NCI-H2227 treated with DMSO at 0.1 percent for 48 hours (cell line): ENCODE results near the gene ADD2.
A peak's percentile ranks its signal among the peaks of the same experiment; 100 is the strongest.
"Not testable (repeated sequence)": the region's sequence is repeated elsewhere in the genome, so short reads cannot be mapped to it uniquely, and the experiment has no call there.

ENCODE experiments used
- DNase-seq: peaks from one replicate; lab custom pipeline; 2025; lab: John Stamatoyannopoulos, UW

The ADD2 gene

GRCh38 chr2:70767699-70768589 lies at the start of gene ADD2:
Gene ADD2, minus strand, starts transcription at chr2:70768200. Its CDS starts 61,792 bp downstream, at chr2:70706408.
- DNase-seq: peak; percentile 76

GRCh38 chr2:70817284-70817954 lies 49.4 kb upstream of the ADD2 start:
- DNase-seq: no peak

- DNase-seq: no peak
Measured at GRCh38 chr2:70816726-70817125, 48.7 kb upstream of the ADD2 start.

GRCh38 chr2:70808983-70809958 lies 41.3 kb upstream of the ADD2 start:
- no peak for DNase-seq

- no peak for DNase-seq
Measured at GRCh38 chr2:70807828-70808118, 39.8 kb upstream of the ADD2 start.

GRCh38 chr2:70807102-70807827 lies 39.3 kb upstream of the ADD2 start:
- DNase-seq: no peak

- no peak for DNase-seq
Measured at GRCh38 chr2:70806620-70807019, 38.6 kb upstream of the ADD2 start.

GRCh38 chr2:70806013-70806412 lies 38.0 kb upstream of the ADD2 start:
- DNase-seq: peak; percentile 43

GRCh38 chr2:70801607-70802263 lies 33.7 kb upstream of the ADD2 start:
- DNase-seq: no peak

- no peak for DNase-seq
Measured at GRCh38 chr2:70799706-70800105, 31.7 kb upstream of the ADD2 start.

GRCh38 chr2:70797996-70798395 lies 30.0 kb upstream of the ADD2 start:
- not testable (repeated sequence) for DNase-seq

- DNase-seq: no peak
Measured at GRCh38 chr2:70797506-70797905, 29.5 kb upstream of the ADD2 start.

GRCh38 chr2:70796262-70796661 lies 28.3 kb upstream of the ADD2 start:
- DNase-seq: no peak

GRCh38 chr2:70795164-70795995 lies 27.4 kb upstream of the ADD2 start:
- DNase-seq: no peak

- no peak for DNase-seq
Measured at GRCh38 chr2:70793450-70793849, 25.4 kb upstream of the ADD2 start.

GRCh38 chr2:70790136-70790828 lies 22.3 kb upstream of the ADD2 start, which contains the start of gene FIGLA:
Gene FIGLA, minus strand, starts transcription at chr2:70790643. Its CDS starts 5 bp downstream, at chr2:70790638.
- no peak for DNase-seq

- DNase-seq: peak; percentile 54
Measured at GRCh38 chr2:70789304-70790135, 21.5 kb upstream of the ADD2 start.

- peak; percentile 47 for DNase-seq
Measured at GRCh38 chr2:70785137-70785911, 17.3 kb upstream of the ADD2 start.
